Activated naive CD4-positive, alpha-beta T cell treated with anti-CD3 and anti-CD28 coated beads, Interleukin-2, amount 50 U/mL, for 16 hours (primary cell): ENCODE results near the gene SLC16A6.
"Not testable (repeated sequence)": the region's sequence is repeated elsewhere in the genome, so short reads cannot be mapped to it uniquely, and the experiment has no call there.

Experiments used
- DNase-seq: peaks from one replicate; pipeline ENCODE4 v3.0.0-alpha.2; 2020

Gene SLC16A6

DNA sequence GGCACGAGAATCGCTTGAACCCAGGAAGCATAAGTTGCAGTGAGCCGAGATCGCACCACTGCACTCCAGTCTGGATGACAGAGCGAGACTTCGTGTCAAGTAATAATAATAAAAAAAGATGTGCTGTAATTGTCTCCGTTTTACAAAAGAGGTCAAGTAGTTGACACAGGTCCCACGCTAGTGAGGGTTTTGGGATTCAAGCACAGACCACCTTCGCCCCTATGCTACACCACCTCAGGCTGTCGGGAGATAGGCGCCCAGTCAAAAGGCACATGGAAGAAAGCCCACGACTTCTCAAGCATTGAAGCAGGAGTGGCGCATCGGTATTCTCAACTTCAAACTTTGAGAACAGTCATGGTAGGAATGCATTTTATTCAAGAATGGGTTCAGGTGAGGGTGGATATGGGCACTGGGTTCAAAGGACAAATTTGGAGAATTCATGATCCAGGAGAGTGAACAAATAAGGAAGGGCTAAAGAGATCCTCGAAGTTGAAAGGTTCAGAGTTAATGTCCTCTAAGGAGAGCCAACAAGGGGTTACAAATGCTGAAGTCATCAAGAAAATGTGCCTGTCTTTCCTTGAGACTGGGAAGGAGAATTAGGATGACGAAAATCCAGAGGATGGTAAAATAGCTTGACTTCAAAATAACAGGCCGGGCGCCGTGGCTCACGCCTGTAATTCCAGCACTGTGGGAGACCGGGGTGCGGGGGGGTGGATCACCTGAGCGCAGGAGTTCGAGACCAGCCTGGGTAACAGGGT, 44.5 kb downstream of the SLC16A6 start:
- no peak for DNase-seq

DNA sequence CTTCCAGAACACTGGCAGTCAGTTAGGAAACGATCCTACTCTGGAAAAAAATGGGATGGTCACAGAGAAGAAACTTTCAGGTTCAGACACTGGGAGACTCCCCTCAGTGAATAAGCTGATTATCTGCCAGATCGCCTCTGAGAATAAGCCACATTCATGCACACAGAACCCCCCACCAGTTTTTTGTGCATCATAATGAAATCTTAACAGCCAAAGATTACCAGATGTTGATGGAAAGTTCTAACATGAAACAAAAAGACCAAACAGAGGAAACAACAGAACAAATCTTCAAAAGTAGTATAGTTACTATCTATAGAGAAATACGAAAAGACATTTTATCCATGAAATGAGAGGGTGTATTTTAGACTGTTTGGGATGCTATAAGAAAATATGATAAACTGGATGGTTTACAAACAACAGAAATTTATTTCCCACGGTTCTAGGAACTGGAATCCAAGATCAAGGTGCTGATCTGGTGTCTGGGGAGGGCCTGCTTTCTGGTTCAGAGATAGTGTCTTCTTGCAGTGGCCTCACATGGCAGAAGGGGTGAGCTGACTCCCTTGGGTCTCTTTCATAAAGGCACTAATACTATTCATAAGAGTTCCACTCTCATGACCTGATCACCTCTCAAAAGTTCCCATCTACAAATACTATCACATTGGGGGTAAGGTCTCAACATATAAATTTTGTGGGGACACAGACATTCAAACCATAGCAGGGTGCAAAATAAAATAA, 51.1 kb downstream of the SLC16A6 start:
- DNase-seq = no peak

DNA sequence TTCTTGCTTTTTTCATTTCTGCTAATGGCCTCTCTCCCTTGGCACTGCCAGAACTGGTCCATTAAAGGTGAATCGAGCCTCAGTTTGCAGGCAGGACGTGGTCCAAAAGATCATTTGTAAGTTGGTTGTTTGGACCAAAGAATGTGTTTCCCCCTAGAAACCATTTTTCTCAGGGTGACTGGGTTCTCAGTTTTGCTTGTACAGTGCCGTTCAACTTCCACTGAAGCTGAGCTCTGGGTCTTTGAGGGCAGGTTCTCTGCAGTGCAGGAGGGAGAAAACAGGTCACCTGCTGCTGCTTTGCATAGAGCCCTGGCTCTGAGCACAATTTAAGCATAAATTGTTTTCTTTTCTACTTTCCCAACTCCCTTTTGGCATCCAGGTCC, 52.1 kb downstream of the SLC16A6 start:
- no peak for DNase-seq

DNA sequence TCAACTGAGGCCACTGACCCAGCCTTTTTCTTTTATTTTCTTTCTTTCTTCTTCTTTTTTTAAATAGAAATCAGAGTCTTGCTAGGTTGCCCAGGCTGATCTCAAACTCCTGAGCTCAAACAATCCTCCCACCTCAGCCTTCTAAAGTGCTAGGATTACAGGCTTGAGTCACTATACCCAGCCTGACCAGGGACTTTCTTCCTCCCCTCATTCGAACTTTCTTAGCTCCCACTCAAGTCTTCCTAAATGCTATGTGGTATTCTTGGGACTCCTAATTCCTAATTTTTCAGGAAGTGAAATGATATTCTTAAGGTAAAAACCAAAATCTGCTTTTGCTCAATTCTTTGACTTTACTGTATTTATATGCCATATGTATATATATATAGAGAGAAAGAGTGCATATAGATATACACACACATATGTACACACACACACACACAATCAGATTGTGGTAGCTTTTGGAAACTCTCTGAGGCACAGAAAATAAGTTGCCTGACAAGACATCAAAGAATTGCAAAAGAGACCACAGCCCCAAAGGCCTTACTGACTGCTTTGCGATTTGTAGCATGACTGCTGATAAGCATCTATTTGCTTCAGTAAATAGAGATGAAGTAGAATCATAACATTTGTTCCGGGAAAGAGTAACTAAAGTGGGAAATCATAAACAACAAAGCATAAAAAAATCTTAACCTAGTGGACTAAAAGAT, 52.6 kb downstream of the SLC16A6 start:
- no peak for DNase-seq

DNA sequence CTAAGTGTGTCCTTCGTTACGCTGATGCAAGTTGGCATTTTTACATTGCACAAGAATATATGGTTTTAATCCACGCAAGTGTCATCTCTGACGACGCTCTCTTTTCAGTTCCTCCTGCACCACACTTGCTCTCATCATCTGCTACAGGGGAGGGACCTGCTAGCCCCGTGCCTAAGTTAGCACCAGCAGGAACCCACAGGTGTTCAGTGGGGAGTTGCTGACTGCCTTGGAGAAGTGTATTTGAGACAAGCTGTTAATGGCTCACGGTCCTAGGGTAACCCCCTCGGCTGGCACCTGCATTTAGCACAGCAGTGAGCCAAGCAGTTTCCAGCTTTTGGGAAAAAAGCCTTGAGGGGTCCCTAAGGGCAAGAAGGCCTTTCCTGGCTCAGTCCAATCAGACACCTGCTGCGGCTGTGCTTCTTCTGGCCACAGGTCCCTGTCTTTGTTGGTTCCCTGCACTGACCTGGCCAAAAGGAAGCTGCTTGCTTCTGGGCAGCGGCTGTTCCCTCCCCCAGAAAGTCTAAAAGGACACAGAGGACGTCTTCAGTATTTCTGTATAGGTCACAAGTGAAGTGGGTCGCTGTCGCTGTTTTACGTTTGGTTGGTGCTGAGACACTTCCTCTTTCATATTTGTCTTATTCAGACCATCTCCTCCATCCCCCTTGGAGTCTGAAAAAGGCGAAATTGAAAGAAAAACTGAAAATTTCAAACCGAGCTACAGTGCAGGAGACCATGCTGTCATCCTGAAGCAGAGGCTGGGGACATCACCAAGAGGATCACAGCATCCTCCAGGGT, 53.4 kb downstream of the SLC16A6 start:
- peak; percentile 40 for DNase-seq

DNA sequence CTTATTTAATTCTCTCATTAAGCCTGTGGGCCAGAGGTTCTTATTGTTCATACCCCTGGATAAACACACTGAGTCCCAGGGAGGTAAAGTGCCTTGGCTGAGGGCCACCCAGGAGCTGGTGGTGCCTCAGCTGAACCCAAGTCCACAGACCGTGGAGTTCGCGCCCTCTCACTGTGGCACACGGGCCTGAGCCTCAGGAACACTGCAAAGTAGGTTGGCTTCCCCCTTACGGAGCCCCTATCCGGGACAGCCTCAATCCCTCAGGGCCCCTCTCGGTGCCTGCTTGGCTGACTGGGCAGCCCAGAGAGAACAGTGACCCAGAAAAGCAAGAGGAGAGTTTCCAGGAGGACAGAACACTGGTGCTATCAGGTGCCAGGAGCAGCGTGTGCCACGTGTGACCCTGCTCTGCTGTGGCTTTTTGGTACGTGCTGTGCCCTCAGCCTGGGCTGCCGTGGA, 55.6 kb downstream of the SLC16A6 start:
- not testable (repeated sequence) for DNase-seq

DNA sequence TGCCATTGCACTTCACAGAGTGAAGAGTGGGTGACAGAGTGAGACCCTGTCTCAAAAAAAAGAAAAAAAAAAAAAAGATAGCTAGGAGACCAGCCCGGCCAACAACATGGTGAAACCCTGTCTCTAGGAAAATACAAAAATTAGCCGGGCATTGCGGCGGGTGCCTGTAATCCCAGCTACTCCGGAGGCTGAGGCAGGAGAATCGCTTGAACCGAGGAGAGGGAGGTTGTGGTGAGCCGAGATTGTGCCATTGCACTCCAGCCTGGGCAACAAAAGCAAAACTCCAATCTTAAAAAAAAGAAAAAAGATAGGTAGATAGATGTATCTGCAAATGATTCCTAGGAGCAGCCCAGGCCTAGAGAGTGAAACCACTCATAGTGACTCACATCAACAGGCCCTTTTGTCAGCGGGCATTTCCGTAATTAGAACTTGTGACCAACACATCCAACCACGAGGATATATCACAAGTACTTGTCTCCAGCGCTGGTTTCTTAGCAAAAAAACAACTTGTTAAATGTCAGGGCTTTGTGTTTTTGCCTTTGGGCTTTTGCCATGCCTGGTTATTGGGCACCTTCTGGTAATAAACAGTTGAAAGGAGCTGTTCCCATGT, 56.1 kb downstream of the SLC16A6 start:
- not testable (repeated sequence) for DNase-seq

DNA sequence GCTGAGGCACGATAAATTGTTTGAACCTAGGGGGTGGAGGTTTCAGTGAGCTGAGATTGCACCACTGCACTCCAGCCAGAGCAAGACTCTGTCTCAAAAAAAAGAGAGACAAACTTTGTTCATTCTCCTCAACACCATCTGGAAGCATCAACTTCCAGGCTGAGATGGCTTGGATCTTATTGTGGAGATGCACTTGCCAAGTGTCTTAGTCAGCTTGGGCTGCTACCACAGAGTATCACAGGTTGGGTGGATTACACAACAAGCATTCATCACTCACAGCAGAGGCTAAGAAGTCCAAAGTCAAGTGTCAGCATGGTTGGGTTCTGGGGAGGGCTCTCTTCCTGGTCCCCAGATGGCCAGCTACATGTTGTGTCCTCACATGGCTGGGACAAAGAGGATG, 58.2 kb downstream of the SLC16A6 start:
- DNase-seq = not testable (repeated sequence)

DNA sequence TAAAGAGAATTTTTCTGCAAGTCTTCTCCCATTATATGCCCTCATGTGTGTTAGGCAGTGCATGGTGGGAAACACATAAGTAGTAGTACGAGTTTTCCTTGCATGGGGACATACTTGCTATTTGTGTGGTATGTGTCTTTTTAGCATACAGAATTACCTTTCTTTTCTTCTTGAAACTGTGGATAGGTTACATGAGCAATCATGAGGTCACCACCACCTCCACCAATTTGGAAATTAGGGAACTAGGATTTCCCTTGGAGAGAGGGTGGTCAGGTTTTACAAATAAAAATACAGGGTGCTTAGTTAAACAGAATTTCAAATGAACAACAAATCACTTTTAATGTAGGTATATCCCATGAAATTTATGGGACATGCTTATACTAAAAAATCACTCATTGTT, 59.4 kb downstream of the SLC16A6 start:
- DNase-seq = no peak

DNA sequence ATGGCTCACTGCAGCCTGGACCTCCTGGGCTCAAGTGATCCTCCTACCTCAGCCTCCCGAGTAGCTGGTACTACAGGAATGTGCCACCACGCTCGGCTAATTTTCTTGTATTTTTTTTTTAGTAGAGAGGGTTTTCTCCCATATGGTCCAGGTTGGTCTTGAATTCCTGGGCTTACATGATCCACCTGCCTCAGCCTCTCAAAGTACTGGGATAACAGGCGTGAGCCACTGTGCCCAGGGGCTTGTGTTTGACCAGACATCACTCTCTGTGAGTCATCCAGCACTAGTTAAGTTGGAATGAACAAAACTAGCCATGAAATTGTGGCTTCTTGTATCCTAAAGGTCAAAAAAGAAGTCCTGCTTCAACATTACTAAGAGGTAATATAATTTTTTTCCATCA, 59.8 kb downstream of the SLC16A6 start:
- DNase-seq = not testable (repeated sequence)

DNA sequence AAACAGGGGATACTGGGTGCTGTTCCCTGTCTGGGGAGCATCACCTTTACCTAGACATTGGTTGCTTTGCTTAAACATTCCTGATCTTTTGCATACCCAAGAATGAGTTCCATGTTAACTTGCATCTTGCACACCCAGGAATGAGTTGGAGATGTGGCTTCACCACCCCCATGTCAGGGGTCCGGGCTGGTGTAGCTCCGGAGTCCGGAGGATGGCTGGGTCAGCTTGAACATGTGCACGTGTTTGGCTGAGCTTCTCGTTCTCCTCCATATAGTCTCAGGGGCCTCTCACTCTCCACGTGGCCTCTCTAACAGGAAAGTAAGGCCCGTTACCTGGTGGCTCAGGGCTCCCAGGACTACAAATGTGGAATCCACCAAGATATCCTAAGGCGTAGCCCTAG, 61.3 kb downstream of the SLC16A6 start:
- no peak for DNase-seq

DNA sequence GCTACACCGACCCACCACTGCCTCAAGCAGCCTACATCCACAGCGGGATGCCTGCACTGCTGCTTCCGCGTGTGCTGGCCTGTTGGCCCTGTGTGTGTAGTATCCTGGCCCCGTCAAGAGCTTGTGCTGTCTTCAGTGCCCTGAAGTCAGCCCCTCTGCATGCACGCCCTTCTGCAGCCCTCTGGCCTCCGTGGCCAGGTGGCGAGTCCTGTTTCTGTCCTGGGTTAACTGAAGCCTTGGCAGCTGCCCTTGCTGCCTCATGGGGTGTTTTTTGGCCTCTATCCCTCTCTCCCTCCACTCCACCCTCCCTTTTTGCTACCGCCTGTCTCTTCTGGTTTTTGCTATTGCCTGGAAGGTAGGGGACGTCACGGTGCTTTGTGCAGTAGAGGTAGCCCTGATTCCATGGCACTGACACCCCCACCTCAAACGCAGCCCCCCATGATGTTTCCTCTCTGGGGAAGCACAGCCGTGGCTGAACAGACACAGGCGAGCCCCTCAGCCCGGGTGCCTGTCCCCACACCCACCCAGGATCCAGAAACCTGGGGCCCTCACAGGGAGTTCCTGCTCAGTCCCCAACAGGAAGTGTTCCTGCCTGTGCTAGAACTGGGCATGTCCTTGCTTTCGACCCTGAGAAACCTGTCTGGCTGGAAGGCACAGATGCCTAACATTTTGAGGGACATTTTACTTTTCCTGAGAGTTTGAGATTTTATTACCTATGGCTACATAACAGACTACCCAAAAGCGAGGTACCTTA, 61.9 kb downstream of the SLC16A6 start:
- no peak for DNase-seq

DNA sequence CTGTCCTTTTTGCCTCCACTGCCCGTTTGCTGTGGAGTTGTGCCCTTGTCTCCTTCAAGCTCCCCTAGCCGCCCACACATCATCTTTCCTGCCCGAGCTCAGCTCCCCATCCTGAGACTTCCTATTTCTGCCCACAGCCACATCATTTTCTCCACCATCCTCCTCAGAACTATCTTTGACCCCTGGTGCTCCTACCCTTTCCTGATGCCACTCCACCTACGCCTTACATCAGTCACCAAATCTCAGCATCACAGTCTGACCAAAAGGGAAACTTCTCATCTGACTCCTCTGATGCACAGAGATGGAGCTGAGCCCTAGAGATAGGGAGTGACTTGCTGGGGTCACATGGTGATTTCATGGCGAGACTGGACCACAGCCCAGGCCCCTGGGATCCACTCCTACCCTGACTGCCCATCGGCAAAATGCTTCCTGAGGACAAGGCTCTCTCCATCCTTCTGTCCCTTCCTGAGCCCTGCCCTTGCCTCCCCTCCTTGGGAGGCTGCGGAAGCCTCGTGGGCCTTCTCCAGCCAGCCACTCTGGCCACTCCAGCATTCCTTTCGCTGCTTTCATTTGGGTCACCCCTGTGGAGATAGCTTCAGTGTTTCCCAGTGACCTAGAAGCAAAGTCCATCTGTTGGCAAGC, 62.8 kb downstream of the SLC16A6 start:
- DNase-seq = not testable (repeated sequence)

DNA sequence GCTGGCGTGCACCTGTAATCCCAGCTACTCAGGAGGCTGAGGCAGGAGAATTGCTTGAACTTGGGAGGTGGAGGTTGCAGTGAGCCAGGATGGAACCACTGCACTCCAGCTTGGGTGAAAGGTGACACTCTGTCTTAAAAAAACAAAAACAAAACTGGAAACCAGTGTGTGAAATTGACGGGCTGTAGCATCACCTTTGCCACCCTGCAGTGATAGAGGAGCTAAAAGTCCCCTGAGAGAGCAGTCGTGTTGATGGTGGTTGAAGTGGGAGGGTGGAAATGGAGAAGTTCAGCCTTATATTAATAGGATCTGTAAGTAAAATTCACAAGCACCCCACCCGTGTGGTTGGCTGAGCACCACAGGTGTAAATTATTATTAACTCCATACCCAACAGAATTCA, 65.9 kb downstream of the SLC16A6 start:
- not testable (repeated sequence) for DNase-seq

DNA sequence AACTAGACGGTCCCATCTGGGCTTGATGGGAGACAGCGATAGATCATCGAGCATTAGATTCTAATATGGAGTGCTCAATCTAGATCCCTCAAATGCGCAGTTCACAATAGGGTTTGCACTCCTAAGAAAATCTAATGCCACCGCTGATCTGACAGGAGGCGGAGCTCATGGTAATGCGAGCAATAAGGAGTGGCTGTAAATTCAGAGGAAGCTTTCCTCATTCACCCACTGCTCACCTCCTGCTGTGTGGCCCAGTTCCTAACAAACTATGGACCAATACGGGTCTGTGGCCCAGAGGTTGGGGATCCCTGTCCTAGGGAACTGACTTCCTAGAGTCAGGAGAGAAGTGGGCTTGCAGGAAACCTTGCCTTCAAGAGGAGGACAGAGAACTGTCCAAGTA, 68.3 kb downstream of the SLC16A6 start:
- no peak for DNase-seq

DNA sequence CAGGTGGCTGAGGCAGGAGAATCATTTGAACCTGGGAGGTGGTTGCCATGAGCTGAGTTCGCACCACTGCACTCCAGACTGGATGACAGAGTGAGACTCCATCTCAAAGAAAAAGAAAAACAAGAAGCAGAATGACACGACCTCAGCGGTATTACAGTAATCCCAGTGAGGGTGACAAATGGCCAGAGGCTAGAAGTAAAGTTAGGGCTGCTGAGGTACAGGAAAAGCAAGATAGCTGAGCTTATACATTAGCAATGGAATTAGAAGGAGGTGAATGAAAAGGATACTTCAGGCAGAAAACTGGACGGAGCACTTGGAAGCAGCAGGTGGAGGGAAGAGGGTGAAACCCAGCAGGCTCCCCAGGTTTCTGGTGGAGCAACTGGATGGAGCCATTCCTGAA, 69.1 kb downstream of the SLC16A6 start:
- no peak for DNase-seq

DNA sequence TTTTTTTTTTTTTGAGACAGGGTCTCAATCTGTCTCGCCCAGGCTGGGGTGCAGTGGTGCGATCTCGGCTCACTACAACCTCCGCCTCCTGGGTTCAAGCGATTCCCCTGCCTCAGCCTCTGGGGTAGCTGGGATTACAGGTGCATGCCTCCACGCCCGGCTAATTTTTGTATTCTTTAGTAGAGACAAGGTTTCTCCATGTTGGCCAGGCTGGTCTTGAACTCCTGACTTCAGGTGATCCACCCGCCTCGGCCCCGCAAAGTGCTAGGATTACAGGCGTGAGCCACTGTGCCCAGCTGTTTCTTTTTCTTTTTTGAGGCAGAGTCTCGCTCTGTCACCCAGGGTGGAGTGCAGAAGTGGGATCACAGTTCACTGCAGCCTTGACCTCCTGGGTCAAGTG, 70.1 kb downstream of the SLC16A6 start:
- not testable (repeated sequence) for DNase-seq

DNA sequence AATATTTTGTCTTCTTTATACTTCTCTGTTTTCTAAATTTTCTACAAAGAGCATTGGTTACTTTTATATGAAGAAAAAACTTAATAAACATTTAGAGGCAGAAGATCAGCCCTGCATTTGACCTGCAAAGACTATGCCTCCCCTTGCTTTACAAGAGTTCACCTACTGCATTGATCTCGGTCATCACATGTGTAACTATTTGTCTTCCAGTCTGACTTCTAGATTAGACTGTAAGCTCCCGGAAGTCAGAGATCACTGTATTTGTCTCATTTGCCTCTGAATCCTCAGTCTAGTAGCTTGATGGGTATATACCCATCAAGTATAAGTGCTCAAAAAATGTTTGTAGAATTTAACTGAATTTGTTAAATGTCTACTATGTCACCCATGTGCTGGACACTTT, 70.7 kb downstream of the SLC16A6 start:
- DNase-seq = not testable (repeated sequence)

DNA sequence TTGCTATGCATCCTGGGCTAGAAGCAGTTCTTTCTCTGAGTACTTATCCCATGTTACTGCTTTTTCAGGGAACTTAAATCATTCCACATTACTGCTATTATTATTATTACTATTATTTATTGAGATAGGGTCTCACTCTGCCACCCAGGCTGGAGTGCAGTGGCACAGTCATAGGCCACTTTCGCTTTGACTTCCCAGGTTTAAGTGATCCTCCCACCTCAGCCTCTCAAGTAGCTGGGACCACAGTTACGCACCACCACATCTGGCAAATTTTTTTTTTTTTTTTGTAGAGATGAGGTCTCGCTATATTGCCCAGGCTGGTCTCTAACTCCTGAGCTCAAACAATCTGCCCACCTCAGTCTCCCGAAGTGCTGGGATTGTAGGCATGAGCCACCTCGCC, 71.5 kb downstream of the SLC16A6 start:
- not testable (repeated sequence) for DNase-seq
